ENCODE results near the gene GRM1.

Gene GRM1

GRCh38 chr6:146100776-146101175 is 71.9 kb downstream of the GRM1 start:
- no peak for DNase-seq

GRCh38 chr6:146103416-146104072 is 74.7 kb downstream of the GRM1 start:
- no peak for DNase-seq

- no peak for DNase-seq
Observed at GRCh38 chr6:146106532-146106931, 77.7 kb downstream of the GRM1 start.

GRCh38 chr6:146110990-146111389 is 82.1 kb downstream of the GRM1 start:
- no peak for DNase-seq

GRCh38 chr6:146111881-146112450 is 83.1 kb downstream of the GRM1 start:
- peak; percentile 2 for DNase-seq

GRCh38 chr6:146113084-146113623 is 84.3 kb downstream of the GRM1 start:
- DNase-seq = no peak

- no peak for DNase-seq
Observed at GRCh38 chr6:146123616-146124015, 94.8 kb downstream of the GRM1 start.

GRCh38 chr6:146127447-146128215 is 98.8 kb downstream of the GRM1 start:
- no peak for DNase-seq

GRCh38 chr6:146133866-146134265 is 105.0 kb downstream of the GRM1 start:
- DNase-seq = no peak

- DNase-seq = no peak
Observed at GRCh38 chr6:146135167-146135566, 106.3 kb downstream of the GRM1 start.

GRCh38 chr6:146146836-146147235 is 118.0 kb downstream of the GRM1 start:
- DNase-seq = no peak

GRCh38 chr6:146149770-146150169 is 120.9 kb downstream of the GRM1 start:
- peak; percentile 85 for DNase-seq

- no peak for DNase-seq
Observed at GRCh38 chr6:146153040-146153758, 124.3 kb downstream of the GRM1 start.

GRCh38 chr6:146154197-146154596 is 125.3 kb downstream of the GRM1 start:
- DNase-seq = peak; percentile 21

GRCh38 chr6:146161664-146162063 is 132.8 kb downstream of the GRM1 start:
- DNase-seq = no peak

GRCh38 chr6:146169872-146170271 is 141.0 kb downstream of the GRM1 start:
- no peak for DNase-seq

- DNase-seq = no peak
Observed at GRCh38 chr6:146177785-146178184, 148.9 kb downstream of the GRM1 start.

GRCh38 chr6:146183831-146184230 is 155.0 kb downstream of the GRM1 start:
- DNase-seq = no peak

- no peak for DNase-seq
Observed at GRCh38 chr6:146184701-146185100, 155.8 kb downstream of the GRM1 start.

- no peak for DNase-seq
Observed at GRCh38 chr6:146189131-146189530, 160.3 kb downstream of the GRM1 start.

GRCh38 chr6:146190581-146190980 is 161.7 kb downstream of the GRM1 start:
- no peak for DNase-seq

- no peak for DNase-seq
Observed at GRCh38 chr6:146191166-146191565, 162.3 kb downstream of the GRM1 start.

- DNase-seq = no peak
Observed at GRCh38 chr6:146191612-146192011, 162.8 kb downstream of the GRM1 start.
